ENCODE results near the gene GBF1. TPM values are rescaled to one million over a fixed set of nuclear protein-coding genes. Genes with fewer than 3 reads are reported as not detected.

The GBF1 gene
- total and polyA plus RNA-seq, 2 donors (not counting 1 experiment from before 2014, with no cell fraction given) = 20.8 to 39.3 TPM

- Histone ChIP-seq H3K79me2 (ENCODE audit: control insufficient read depth, insufficient read depth, low read length) (no peaks in the 10 kb centered on the region), H3K4me2 (replicated peaks; ENCODE audit: low read depth, low read length, poor library complexity, severe bottlenecking) (no peak overlapping the region), H3K27me3 (replicated peaks in 1 of 4; ENCODE audit: control extremely low read depth in 1 of 4, control insufficient read depth in 3 of 4, insufficient read depth in 4 of 4, low read length in 3 of 4) (no peaks in the 10 kb centered on the region), H2AFZ (ENCODE audit: insufficient read depth, low read depth, low read length, poor library complexity, severe bottlenecking) (no peak overlapping the region), H3K4me1 (ENCODE audit: control insufficient read depth in 2 of 2, insufficient read depth in 2 of 2, low read length in 2 of 2) (no peaks in the 10 kb centered on the region), H3K36me3 (replicated peaks in 1 of 2; ENCODE audit: control extremely low read depth in 1 of 2, control insufficient read depth in 1 of 2, extremely low read depth in 1 of 2, insufficient read depth in 2 of 2, low read length in 1 of 2) (peaks cover 5 to 64% of the 10 kb centered on the region in 2 experiments), H3K4me3 (ENCODE audit: control extremely low read depth in 1 of 5, extremely low read depth in 1 of 5, insufficient read depth in 1 of 5, low read depth in 2 of 5, low read length in 4 of 5) (no peak overlapping the region), H3K27ac (ENCODE audit: low read length in 2 of 2) (no peak overlapping the region), H4K20me1 (ENCODE audit: control insufficient read depth, insufficient read depth, low read length, poor library complexity, severe bottlenecking) (no peaks in the 10 kb centered on the region), H3K9me3 (ENCODE audit: control extremely low read depth in 1 of 3, control insufficient read depth in 2 of 3, insufficient read depth in 1 of 3, low read length in 2 of 3) (no peaks in the 10 kb centered on the region), H3K9ac (ENCODE audit: low read length) (no peak overlapping the region)
- Mint-ChIP-seq H3K27me3 (no peaks in the 10 kb centered on the region), H3K4me3 (no peak overlapping the region), H3K9me3 (ENCODE audit: insufficient read depth) (no peaks in the 10 kb centered on the region), H3K27ac (no peak overlapping the region), H3K4me1 (no peaks in the 10 kb centered on the region)
- TF ChIP-seq EZH2 (IDR thresholded peaks at IDR 0.05; ENCODE audit: borderline replicate concordance, insufficient read depth, low read depth, low read length, poor library complexity, severe bottlenecking) = no peak
- TF ChIP-seq, protein P1, sequence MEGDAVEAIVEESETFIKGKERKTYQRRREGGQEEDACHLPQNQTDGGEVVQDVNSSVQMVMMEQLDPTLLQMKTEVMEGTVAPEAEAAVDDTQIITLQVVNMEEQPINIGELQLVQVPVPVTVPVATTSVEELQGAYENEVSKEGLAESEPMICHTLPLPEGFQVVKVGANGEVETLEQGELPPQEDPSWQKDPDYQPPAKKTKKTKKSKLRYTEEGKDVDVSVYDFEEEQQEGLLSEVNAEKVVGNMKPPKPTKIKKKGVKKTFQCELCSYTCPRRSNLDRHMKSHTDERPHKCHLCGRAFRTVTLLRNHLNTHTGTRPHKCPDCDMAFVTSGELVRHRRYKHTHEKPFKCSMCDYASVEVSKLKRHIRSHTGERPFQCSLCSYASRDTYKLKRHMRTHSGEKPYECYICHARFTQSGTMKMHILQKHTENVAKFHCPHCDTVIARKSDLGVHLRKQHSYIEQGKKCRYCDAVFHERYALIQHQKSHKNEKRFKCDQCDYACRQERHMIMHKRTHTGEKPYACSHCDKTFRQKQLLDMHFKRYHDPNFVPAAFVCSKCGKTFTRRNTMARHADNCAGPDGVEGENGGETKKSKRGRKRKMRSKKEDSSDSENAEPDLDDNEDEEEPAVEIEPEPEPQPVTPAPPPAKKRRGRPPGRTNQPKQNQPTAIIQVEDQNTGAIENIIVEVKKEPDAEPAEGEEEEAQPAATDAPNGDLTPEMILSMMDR (IDR thresholded peaks at IDR 0.05) = no peak
- intact Hi-C loops (cut with micrococcal nuclease) = no loop called here
- no peak for ATAC-seq (ENCODE audit: low read depth)
- WGBS (ENCODE audit: insufficient coverage) = 100% methylated on average over 7 of the region's 7 CpGs
- DNase-seq = peak; percentile 27
- ChIA-PET CTCF (interaction anchor here (0.7 to 1.1 kb wide), 2 partner anchors 12 to 257 kb away, joined by 3 to 4 read pairs; no protein-coding TSS in a partner anchor), POLR2A (no interaction called here)
These were observed 129.9 kb downstream of the GBF1 start for GRCh38 chr10:102375250-102375649.

DNA sequence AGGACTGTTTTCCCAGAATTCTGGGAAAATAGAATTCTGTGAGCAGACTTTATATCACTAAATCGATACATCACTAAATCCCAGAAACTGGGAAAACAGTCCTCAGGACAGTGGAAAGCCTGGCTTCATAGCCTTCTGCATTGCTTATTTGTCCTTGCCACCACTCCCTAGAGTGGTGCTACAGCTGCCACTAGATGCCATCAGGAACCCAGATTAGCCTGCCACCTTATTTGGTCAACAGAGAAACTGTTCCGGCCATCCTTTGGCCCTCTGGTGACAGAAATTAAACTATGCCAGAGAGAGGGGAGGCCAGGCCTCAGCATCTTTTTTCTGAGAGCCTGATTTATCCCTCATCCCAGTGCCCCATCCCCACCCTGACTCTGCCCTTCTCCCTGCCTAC lies 130.5 kb downstream of the GBF1 start:
- peaks cover 1 to 63% of the 10 kb centered on the region in 2 experiments for H3K36me3 ChIP-seq (replicated peaks in 1 of 2; ENCODE audit: control extremely low read depth in 1 of 2, control insufficient read depth in 1 of 2, extremely low read depth in 1 of 2, insufficient read depth in 2 of 2, low read length in 1 of 2)
- CTCF ChIA-PET = interaction anchor here (1.1 to 1.5 kb wide), 3 partner anchors 13 to 156 kb away, joined by 3 to 4 read pairs (median 4); no protein-coding TSS in a partner anchor
- H3K4me1 Mint-ChIP-seq = no peaks in the 10 kb centered on the region

More for the DNA sequence above, 130.5 kb downstream of the GBF1 start:
- Histone ChIP-seq H3K9me3 (ENCODE audit: control extremely low read depth in 1 of 3, control insufficient read depth in 2 of 3, insufficient read depth in 1 of 3, low read length in 2 of 3) (no peaks in the 10 kb centered on the region), H4K20me1 (ENCODE audit: control insufficient read depth, insufficient read depth, low read length, poor library complexity, severe bottlenecking) (no peaks in the 10 kb centered on the region), H2AFZ (ENCODE audit: insufficient read depth, low read depth, low read length, poor library complexity, severe bottlenecking) (no peak overlapping the region), H3K9ac (ENCODE audit: low read length) (no peak overlapping the region), H3K27ac (ENCODE audit: low read length in 2 of 2) (no peak overlapping the region), H3K4me3 (ENCODE audit: control extremely low read depth in 1 of 5, extremely low read depth in 1 of 5, insufficient read depth in 1 of 5, low read depth in 2 of 5, low read length in 4 of 5) (no peak overlapping the region), H3K27me3 (replicated peaks in 1 of 4; ENCODE audit: control extremely low read depth in 1 of 4, control insufficient read depth in 3 of 4, insufficient read depth in 4 of 4, low read length in 3 of 4) (no peaks in the 10 kb centered on the region), H3K4me1 (ENCODE audit: control insufficient read depth in 2 of 2, insufficient read depth in 2 of 2, low read length in 2 of 2) (no peaks in the 10 kb centered on the region), H3K79me2 (ENCODE audit: control insufficient read depth, insufficient read depth, low read length) (no peaks in the 10 kb centered on the region), H3K4me2 (replicated peaks; ENCODE audit: low read depth, low read length, poor library complexity, severe bottlenecking) (no peak overlapping the region)
- DNase-seq (no peak), ATAC-seq (ENCODE audit: low read depth) (no peak)
- Mint-ChIP-seq H3K27ac (no peak overlapping the region), H3K9me3 (ENCODE audit: insufficient read depth) (no peaks in the 10 kb centered on the region), H3K4me3 (no peak overlapping the region), H3K27me3 (no peaks in the 10 kb centered on the region)
- no peak for TF ChIP-seq EZH2 (IDR thresholded peaks at IDR 0.05; ENCODE audit: borderline replicate concordance, insufficient read depth, low read depth, low read length, poor library complexity, severe bottlenecking)
- TF ChIP-seq, protein P1 (IDR thresholded peaks at IDR 0.05) = no peak
- intact Hi-C loops (cut with micrococcal nuclease) = no loop called here
- POLR2A ChIA-PET = no interaction called here
- WGBS (ENCODE audit: insufficient coverage) = 93% methylated on average over 2 of the region's 2 CpGs
